Stimulated activated CD4-positive, alpha-beta T cell treated with anti-CD3 and anti-CD28 coated beads, Interleukin-12 subunit alpha, Interleukin-12 subunit beta, amount 100 ng/mL, for 24 hours (primary cell): ENCODE measurements around the gene LRRTM4.
"Not testable (repeated sequence)": the region's sequence is repeated elsewhere in the genome, so short reads cannot be mapped to it uniquely, and the experiment has no call there.

Experiments
- DNase-seq, 2 experiments: peaks; one replicate each; pipeline ENCODE4 v3.0.0-alpha.2; 2020; ENCODE audit warnings: low read depth in 2 of 2

LRRTM4 gene

GRCh38 chr2:77085561-77085960 lies 436.6 kb downstream of the LRRTM4 start:
- no peak for DNase-seq

GRCh38 chr2:77081597-77081996 lies 440.6 kb downstream of the LRRTM4 start:
- no peak for DNase-seq

- DNase-seq: no peak
Observed at GRCh38 chr2:77064324-77064723, 457.9 kb downstream of the LRRTM4 start.

GRCh38 chr2:77054938-77055337 lies 467.2 kb downstream of the LRRTM4 start:
- DNase-seq: no peak

GRCh38 chr2:77046339-77046738 lies 475.8 kb downstream of the LRRTM4 start:
- DNase-seq: no peak

- not testable (repeated sequence) for DNase-seq
Observed at GRCh38 chr2:77045456-77045855, 476.7 kb downstream of the LRRTM4 start.

- no peak for DNase-seq
Observed at GRCh38 chr2:77034445-77034844, 487.7 kb downstream of the LRRTM4 start.

GRCh38 chr2:77029237-77029636 lies 492.9 kb downstream of the LRRTM4 start:
- not testable (repeated sequence) for DNase-seq

GRCh38 chr2:77028032-77028600 lies 494.1 kb downstream of the LRRTM4 start:
- DNase-seq: no peak

GRCh38 chr2:77025714-77026113 lies 496.5 kb downstream of the LRRTM4 start:
- DNase-seq: no peak

GRCh38 chr2:77021161-77021560 lies 501.0 kb downstream of the LRRTM4 start:
- no peak for DNase-seq

- DNase-seq: no peak
Observed at GRCh38 chr2:77018219-77018618, 504.0 kb downstream of the LRRTM4 start.

- no peak for DNase-seq
Observed at GRCh38 chr2:77017355-77017745, 504.8 kb downstream of the LRRTM4 start.

GRCh38 chr2:77016443-77017354 lies 505.5 kb downstream of the LRRTM4 start:
- no peak for DNase-seq

GRCh38 chr2:77013953-77014352 lies 508.2 kb downstream of the LRRTM4 start:
- DNase-seq: no peak

- DNase-seq: no peak
Observed at GRCh38 chr2:77013457-77013856, 508.7 kb downstream of the LRRTM4 start.

- DNase-seq: no peak
Observed at GRCh38 chr2:77009307-77009706, 512.9 kb downstream of the LRRTM4 start.

GRCh38 chr2:77008853-77009252 lies 513.3 kb downstream of the LRRTM4 start:
- no peak for DNase-seq

GRCh38 chr2:77007686-77008085 lies 514.5 kb downstream of the LRRTM4 start:
- DNase-seq: no peak

- DNase-seq: no peak
Observed at GRCh38 chr2:77005522-77005921, 516.7 kb downstream of the LRRTM4 start.

- no peak for DNase-seq
Observed at GRCh38 chr2:77001895-77002294, 520.3 kb downstream of the LRRTM4 start.

- DNase-seq: no peak
Observed at GRCh38 chr2:76998704-76999103, 523.5 kb downstream of the LRRTM4 start.

- no peak for DNase-seq
Observed at GRCh38 chr2:76998152-76998551, 524.0 kb downstream of the LRRTM4 start.
